Effector memory CD8-positive, alpha-beta T cell (primary cell): ENCODE data around the gene ARL1.

Source experiments
- ATAC-seq: fragments of 150-1000 bp; cut with Tn5 transposase; replicated peaks from 2 replicates; pipeline ENCODE4 v1.10.0; 2021; ENCODE audit warnings: mild to moderate bottlenecking, moderate library complexity
- DNase-seq, 3 experiments: peaks; one replicate each; pipeline ENCODE4 v3.0.0; 2021
- H3K27ac Mint-ChIP-seq, 2 donors: one replicate each; pipeline ENCODE4 v1.8.0; 2022; ENCODE audit warnings: mild to moderate bottlenecking in 2 of 2, mixed read lengths in 2 of 2, moderate library complexity in 2 of 2
- H3K27me3 Mint-ChIP-seq, 2 donors: one replicate each; pipeline ENCODE4 v1.8.0; 2022; ENCODE audit warnings: mixed read lengths in 2 of 2
- H3K36me3 Mint-ChIP-seq: one replicate; pipeline ENCODE4 v1.8.0; 2022; ENCODE audit warnings: mild to moderate bottlenecking, moderate library complexity, mixed read lengths; ENCODE audit not compliant: insufficient read depth
- H3K4me1 Mint-ChIP-seq, 2 donors: one replicate each; pipeline ENCODE4 v1.8.0; 2022; ENCODE audit warnings: low read depth in 2 of 2, mixed read lengths in 2 of 2
- H3K4me3 Mint-ChIP-seq, 2 donors: one replicate each; pipeline ENCODE4 v1.8.0; 2022; ENCODE audit warnings: mild to moderate bottlenecking in 2 of 2, mixed read lengths in 2 of 2, moderate library complexity in 2 of 2
- H3K9me3 Mint-ChIP-seq, 2 donors: one replicate each; pipeline ENCODE4 v1.8.0; 2022; ENCODE audit warnings: mixed read lengths in 2 of 2

The ARL1 gene

DNA sequence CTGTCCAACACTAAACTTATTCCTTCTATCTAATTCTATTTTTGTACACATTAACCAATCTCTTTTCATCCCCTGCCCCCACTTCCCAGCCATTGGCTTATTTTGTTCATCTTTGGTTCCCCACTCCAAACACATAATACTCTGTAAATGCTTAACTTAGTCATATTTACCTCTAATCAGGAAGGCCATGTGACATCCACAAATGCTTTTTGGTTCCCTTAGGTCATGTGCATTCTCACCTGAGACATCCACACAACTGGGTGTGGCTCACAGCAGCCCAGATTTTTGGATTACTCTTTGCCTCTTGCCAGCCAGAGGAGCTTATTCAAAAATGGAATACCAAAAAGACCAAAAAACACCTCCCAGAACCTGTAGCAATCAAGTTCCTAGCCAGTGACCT lies 28.4 kb downstream of the ARL1 start:
- Mint-ChIP-seq H3K9me3 (no peaks in the 10 kb centered on the region), H3K27ac (peak overlapping the region; percentile 66 to 79), H3K27me3 (no peaks in the 10 kb centered on the region), H3K4me1 (peaks cover 0 to 2% of the 10 kb centered on the region in 2 donors), H3K4me3 (no peak overlapping the region), H3K36me3 (peaks cover 48% of the 10 kb centered on the region)
- ATAC-seq: no peak
- no peak for DNase-seq

DNA sequence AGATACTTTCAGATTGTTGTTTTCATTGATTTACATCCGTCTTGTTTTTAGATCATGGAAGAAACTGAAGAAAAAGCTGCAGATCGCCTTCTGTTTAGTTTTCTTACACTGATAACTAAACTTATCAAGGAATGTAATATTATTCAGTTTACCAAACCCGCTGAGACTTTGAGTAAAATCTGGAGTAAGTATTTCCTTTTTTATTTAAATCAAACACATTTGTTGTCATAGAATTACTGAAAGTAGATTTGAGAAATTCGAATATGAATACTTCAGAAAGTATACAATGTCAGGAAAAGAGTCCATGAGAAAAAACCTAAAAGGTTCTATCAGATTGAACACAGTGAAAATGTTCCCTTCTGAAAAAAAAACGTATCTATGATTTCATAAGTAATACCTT lies 32.0 kb downstream of the ARL1 start:
- ATAC-seq: no peak
- Mint-ChIP-seq H3K27ac (peak overlapping the region; percentile 80 to 86), H3K4me3 (no peak overlapping the region), H3K27me3 (no peaks in the 10 kb centered on the region), H3K4me1 (peaks cover 0 to 2% of the 10 kb centered on the region in 2 donors), H3K9me3 (no peaks in the 10 kb centered on the region), H3K36me3 (peaks cover 42% of the 10 kb centered on the region)
- DNase-seq: no peak

DNA sequence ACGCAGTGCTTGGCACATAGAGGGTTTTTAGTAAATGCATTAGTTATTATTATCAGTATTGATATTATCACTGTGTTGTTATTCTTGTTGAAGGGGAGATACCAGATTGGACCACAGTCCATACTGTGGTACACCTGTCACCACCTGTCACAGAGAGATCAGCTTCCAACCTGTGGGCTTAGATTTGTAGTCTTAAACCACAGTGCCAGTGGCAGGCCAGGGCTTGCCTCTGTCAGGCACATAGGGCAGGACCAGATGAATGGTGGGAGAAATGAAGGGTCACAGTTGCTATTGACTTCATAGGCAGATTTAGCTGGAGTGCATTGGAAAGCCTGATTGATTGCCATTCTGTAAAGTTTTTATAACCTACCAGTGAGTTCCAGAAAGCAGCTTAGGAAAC lies 35.1 kb downstream of the ARL1 start:
- no peak overlapping the region for H3K4me3 Mint-ChIP-seq
- H3K9me3 Mint-ChIP-seq: no peaks in the 10 kb centered on the region
- no peaks in the 10 kb centered on the region for H3K27me3 Mint-ChIP-seq
- ATAC-seq: no peak
- H3K36me3 Mint-ChIP-seq: peaks cover 52% of the 10 kb centered on the region
- peaks cover 0 to 2% of the 10 kb centered on the region in 2 donors for H3K4me1 Mint-ChIP-seq
- peak overlapping the region in 1 of 2 donors; percentile 15 for H3K27ac Mint-ChIP-seq
- no peak for DNase-seq

DNA sequence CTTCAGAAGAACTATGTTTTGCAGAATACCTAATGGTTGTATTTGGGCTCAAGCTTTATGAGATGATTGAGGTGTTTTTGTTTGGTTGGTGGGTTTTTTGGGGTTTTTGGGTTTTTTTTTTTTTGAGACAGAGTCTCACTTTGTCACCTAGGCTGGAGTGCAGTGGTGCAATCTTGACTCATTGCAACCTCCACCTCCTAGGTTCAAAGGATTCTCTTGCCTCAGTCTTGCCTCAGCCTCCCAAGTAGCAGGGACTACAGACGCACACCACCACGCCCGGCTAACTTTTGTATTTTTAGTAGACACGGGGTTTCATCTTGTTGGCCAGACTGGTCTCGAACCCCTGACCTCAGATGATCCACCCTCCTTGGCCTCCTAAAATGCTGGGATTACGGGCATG lies 39.6 kb downstream of the ARL1 start:
- H3K27me3 Mint-ChIP-seq: no peaks in the 10 kb centered on the region
- ATAC-seq (no peak), DNase-seq (no peak)
- H3K27ac Mint-ChIP-seq: no peak overlapping the region
- peaks cover 47% of the 10 kb centered on the region for H3K36me3 Mint-ChIP-seq
- no peak overlapping the region for H3K4me3 Mint-ChIP-seq
- H3K9me3 Mint-ChIP-seq: no peaks in the 10 kb centered on the region
- H3K4me1 Mint-ChIP-seq: no peaks in the 10 kb centered on the region

DNA sequence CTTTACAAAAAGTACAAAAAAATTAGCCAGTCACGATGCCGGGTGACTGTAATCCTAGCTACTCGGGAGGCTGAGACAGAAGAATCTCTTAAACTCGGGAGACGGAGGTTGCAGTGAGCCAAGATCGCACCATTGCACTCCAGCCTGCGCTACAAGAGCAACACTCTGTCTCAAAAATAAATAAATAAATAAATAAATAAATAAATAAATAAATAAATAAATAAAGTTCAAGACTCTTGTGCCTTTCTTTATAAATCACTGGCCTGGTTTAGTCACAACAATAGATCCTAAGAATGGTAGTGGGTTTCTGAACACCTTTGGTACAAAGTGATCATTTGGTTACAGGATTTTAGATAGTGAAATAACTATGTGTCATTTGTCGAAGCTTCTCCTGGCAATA lies 46.1 kb downstream of the ARL1 start:
- no peak for ATAC-seq
- Mint-ChIP-seq H3K36me3 (peaks cover 58% of the 10 kb centered on the region), H3K4me3 (no peak overlapping the region), H3K27ac (no peak overlapping the region), H3K9me3 (no peaks in the 10 kb centered on the region), H3K4me1 (no peaks in the 10 kb centered on the region), H3K27me3 (no peaks in the 10 kb centered on the region)
- no peak for DNase-seq

DNA sequence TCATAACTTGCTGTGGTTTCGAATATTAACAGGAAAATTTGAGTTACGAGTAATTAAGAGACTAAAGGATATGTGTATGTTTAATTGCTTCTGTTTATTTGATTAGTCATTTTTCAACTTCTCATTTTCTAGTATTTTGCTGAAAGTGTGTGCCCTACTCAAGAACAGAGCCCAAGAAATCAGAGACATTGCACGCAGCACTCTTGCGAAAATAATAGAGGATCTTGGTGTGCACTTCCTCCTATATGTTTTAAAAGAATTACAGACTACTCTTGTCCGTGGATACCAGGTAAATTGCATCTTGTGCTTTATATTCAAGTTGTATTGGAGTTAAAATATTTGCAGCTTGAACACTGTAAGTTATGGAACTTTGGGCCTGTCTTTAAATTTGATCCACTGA lies 50.8 kb downstream of the ARL1 start:
- no peak for ATAC-seq
- H3K9me3 Mint-ChIP-seq: no peaks in the 10 kb centered on the region
- no peak for DNase-seq
- no peak overlapping the region for H3K4me3 Mint-ChIP-seq
- H3K36me3 Mint-ChIP-seq: peaks cover 75% of the 10 kb centered on the region
- no peaks in the 10 kb centered on the region for H3K27me3 Mint-ChIP-seq
- H3K4me1 Mint-ChIP-seq: no peaks in the 10 kb centered on the region
- H3K27ac Mint-ChIP-seq: no peak overlapping the region

DNA sequence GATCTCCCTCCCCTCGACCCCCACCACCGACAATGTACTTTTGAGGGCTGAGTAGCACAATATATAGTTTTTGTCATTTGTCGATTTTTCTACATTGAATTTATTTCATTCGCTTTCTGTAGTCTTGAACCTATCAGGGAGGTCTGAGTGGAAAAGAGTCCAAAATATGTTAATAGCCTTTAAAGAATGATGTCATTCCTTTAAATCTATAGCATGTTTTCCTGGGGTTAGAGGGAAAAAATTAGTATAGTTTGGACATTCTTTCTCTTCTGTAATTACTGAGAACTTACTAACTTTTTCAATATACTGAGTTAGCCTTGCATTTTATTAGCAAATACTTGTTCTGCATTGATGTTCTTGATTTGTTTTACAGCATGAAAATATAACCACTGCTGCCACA lies 55.9 kb downstream of the ARL1 start:
- H3K27ac Mint-ChIP-seq: no peak overlapping the region
- no peaks in the 10 kb centered on the region for H3K9me3 Mint-ChIP-seq
- ATAC-seq: no peak

DNA sequence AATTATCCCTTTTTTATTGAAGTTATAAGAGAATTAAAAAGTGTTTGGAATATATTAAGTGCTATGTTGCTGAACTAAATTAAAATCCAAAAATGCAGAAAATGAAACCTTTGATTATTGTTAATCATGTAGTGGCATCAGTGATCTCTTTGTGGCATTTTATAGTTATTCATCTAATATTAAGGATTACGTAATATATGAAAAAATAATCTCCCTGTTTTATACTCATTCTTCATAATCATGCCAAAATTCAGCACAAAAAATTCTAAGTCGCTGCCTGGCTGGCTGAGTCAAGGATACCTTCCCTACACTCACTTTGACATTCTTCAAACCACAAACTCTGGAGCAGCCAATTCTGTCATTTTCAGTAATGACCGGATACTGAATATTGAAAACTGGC lies 63.7 kb downstream of the ARL1 start:
- DNase-seq: no peak
- Mint-ChIP-seq H3K4me1 (no peaks in the 10 kb centered on the region), H3K4me3 (no peak overlapping the region), H3K27ac (no peak overlapping the region), H3K9me3 (no peaks in the 10 kb centered on the region), H3K27me3 (no peaks in the 10 kb centered on the region), H3K36me3 (peaks cover 84% of the 10 kb centered on the region)
- no peak for ATAC-seq

More for the DNA sequence above, 55.9 kb downstream of the ARL1 start:
- Mint-ChIP-seq H3K27me3 (no peaks in the 10 kb centered on the region), H3K4me1 (peaks cover 0 to 2% of the 10 kb centered on the region in 2 donors), H3K4me3 (no peak overlapping the region), H3K36me3 (peaks cover 77% of the 10 kb centered on the region)
- DNase-seq: no peak
